ENCODE measurements around the gene GPC1.
A peak's percentile ranks its signal among the peaks of the same experiment; 100 is the strongest.

Gene GPC1

GRCh38 chr2:240454106-240454901 lies 18.8 kb downstream of the GPC1 start:
- no peak overlapping the region for H3K27ac ChIP-seq (ENCODE audit: extremely low read depth, low read depth, low read length)
- no peak overlapping the region for H3K4me3 ChIP-seq (ENCODE audit: low read depth, low read length)
- POLR2A ChIA-PET, result no interaction called here
- TF ChIP-seq ZBTB6 (tag by site-specific recombination; IDR thresholded peaks at IDR 0.05) (peak; percentile 23; the same call in 1 of the 2 replicates), ZNF704 (tag by site-specific recombination; IDR thresholded peaks at IDR 0.05) (no peak)
- H3K36me3 ChIP-seq (ENCODE audit: control insufficient read depth in 2 of 2, insufficient read depth in 1 of 2, low read length in 2 of 2), result no peaks in the 10 kb centered on the region
- no peaks in the 10 kb centered on the region for H3K9me3 ChIP-seq (ENCODE audit: control insufficient read depth, insufficient read depth, low read depth, low read length)
- peaks cover 2% of the 10 kb centered on the region; the same call in 1 of the 2 replicates for H3K4me1 ChIP-seq (ENCODE audit: control insufficient read depth, insufficient read depth, low read length)
- CTCF ChIA-PET, result no interaction called here

GRCh38 chr2:240455272-240455646 lies 19.8 kb downstream of the GPC1 start:
- TF ChIP-seq ZNF501 (tag by site-specific recombination; IDR thresholded peaks at IDR 0.05) (no peak), GLIS1 (tag by site-specific recombination; IDR thresholded peaks at IDR 0.05) (peak; percentile 80), ZIC2 (tag by site-specific recombination; IDR thresholded peaks at IDR 0.05) (0 out of 2 replicates have a peak, but pooled peaks have one; percentile 29)
- CTCF ChIA-PET, result interaction anchor here (0.6 kb wide), 1 partner anchor 19 kb away, joined by 3 read pairs; no protein-coding TSS in a partner anchor
- no peaks in the 10 kb centered on the region for H3K9me3 ChIP-seq (ENCODE audit: control insufficient read depth, insufficient read depth, low read depth, low read length)
- no peak overlapping the region for H3K27ac ChIP-seq (ENCODE audit: extremely low read depth, low read depth, low read length)
- H3K4me3 ChIP-seq (ENCODE audit: low read depth, low read length), result no peak overlapping the region
- H3K36me3 ChIP-seq (ENCODE audit: control insufficient read depth in 2 of 2, insufficient read depth in 1 of 2, low read length in 2 of 2), result no peaks in the 10 kb centered on the region
- POLR2A ChIA-PET, result no interaction called here
- H3K4me1 ChIP-seq (ENCODE audit: control insufficient read depth, insufficient read depth, low read length), result peaks cover 2% of the 10 kb centered on the region; the same call in 1 of the 2 replicates

- ChIA-PET POLR2A (no interaction called here), CTCF (interaction anchor here (0.5 to 0.6 kb wide), 3 partner anchors 18 to 1313 kb away, joined by 3 to 5 read pairs (median 3); no protein-coding TSS in a partner anchor)
- Histone ChIP-seq H3K27ac (ENCODE audit: extremely low read depth, low read depth, low read length) (no peak overlapping the region), H3K4me3 (ENCODE audit: low read depth, low read length) (no peak overlapping the region), H3K36me3 (ENCODE audit: control insufficient read depth in 2 of 2, insufficient read depth in 1 of 2, low read length in 2 of 2) (no peaks in the 10 kb centered on the region), H3K9me3 (ENCODE audit: control insufficient read depth, insufficient read depth, low read depth, low read length) (no peaks in the 10 kb centered on the region), H3K4me1 (ENCODE audit: control insufficient read depth, insufficient read depth, low read length) (no peaks in the 10 kb centered on the region)
- TF ChIP-seq ZBTB48 (tag by site-specific recombination; IDR thresholded peaks at IDR 0.05) (no peak), HOXC10 (CRISPR knock-in tag; IDR thresholded peaks at IDR 0.05) (no peak), ZBTB11 (tag by site-specific recombination; conservative IDR thresholded peaks at IDR 0.05; ENCODE audit: low read depth) (no peak), ZNF18 (tag by site-specific recombination; IDR thresholded peaks at IDR 0.05) (no peak), ZNF830 (tag by site-specific recombination; IDR thresholded peaks at IDR 0.05; ENCODE audit: low read depth) (no peak), KLF8 (tag by site-specific recombination; IDR thresholded peaks at IDR 0.05) (no peak)
Measured at GRCh38 chr2:240455647-240456446, 20.4 kb downstream of the GPC1 start.

Data from HEK293 (cell line).